ENCODE results near the gene TOM1L2. TPM values are rescaled to one million over a fixed set of nuclear protein-coding genes. Genes with fewer than 3 reads are reported as not detected.

TOM1L2 gene
- 8.8 and 10.0 TPM in 2 replicates for total RNA-seq

GRCh38 chr17:17972126-17972951 lies at the start of gene TOM1L2, which contains the start of gene DRC3:
TSS of gene TOM1L2 (minus strand) at chr17:17972400. CDS start at chr17:17972313, 87 bp downstream.
TSS of gene DRC3 (plus strand) at chr17:17972862. CDS start at chr17:17977599, 4,737 bp downstream.
- H3K9me3 Mint-ChIP-seq = no peaks in the 10 kb centered on the region
- intact Hi-C loops (cut with micrococcal nuclease) = loop anchor here (1.0 to 5.0 kb wide), 5 partner anchors 14 to 381 kb away; partner anchors contain the start of genes ALKBH5, ATPAF2, GID4 and PEMT
- peaks cover 22% of the 10 kb centered on the region for H3K4me1 Mint-ChIP-seq
- peak within 1 kb of the TSS; percentile 92 for H3K27ac Mint-ChIP-seq
- DNase-seq = peak; percentile 100
- peak within 1 kb of the TSS; percentile 94 for H3K4me3 Mint-ChIP-seq
- no peaks in the 10 kb centered on the region for H3K36me3 Mint-ChIP-seq (ENCODE audit: low read depth)
- H3K27me3 Mint-ChIP-seq = no peaks in the 10 kb centered on the region

- DNase-seq = no peak
- intact Hi-C loops (cut with micrococcal nuclease) = no loop called here
- H3K4me1 Mint-ChIP-seq = peaks cover 11% of the 10 kb centered on the region
- H3K9me3 Mint-ChIP-seq = no peaks in the 10 kb centered on the region
- no peak overlapping the region for H3K27ac Mint-ChIP-seq
- no peaks in the 10 kb centered on the region for H3K27me3 Mint-ChIP-seq
- H3K36me3 Mint-ChIP-seq (ENCODE audit: low read depth) = peaks cover 12% of the 10 kb centered on the region
- H3K4me3 Mint-ChIP-seq = no peak overlapping the region
These were observed 49.2 kb upstream of the TOM1L2 start for GRCh38 chr17:18021372-18021771.

GRCh38 chr17:18020971-18021370 lies 48.8 kb upstream of the TOM1L2 start:
- intact Hi-C loops (cut with micrococcal nuclease) = no loop called here
- Mint-ChIP-seq H3K4me3 (no peak overlapping the region), H3K27ac (no peak overlapping the region), H3K9me3 (no peaks in the 10 kb centered on the region), H3K27me3 (no peaks in the 10 kb centered on the region), H3K36me3 (ENCODE audit: low read depth) (peaks cover 12% of the 10 kb centered on the region), H3K4me1 (peaks cover 9% of the 10 kb centered on the region)
- DNase-seq = no peak

- intact Hi-C loops (cut with micrococcal nuclease) = no loop called here
- no peak for DNase-seq
- no peak overlapping the region for H3K4me3 Mint-ChIP-seq
- H3K4me1 Mint-ChIP-seq = no peaks in the 10 kb centered on the region
- no peaks in the 10 kb centered on the region for H3K27me3 Mint-ChIP-seq
- no peaks in the 10 kb centered on the region for H3K9me3 Mint-ChIP-seq
- peaks cover 10% of the 10 kb centered on the region for H3K36me3 Mint-ChIP-seq (ENCODE audit: low read depth)
- H3K27ac Mint-ChIP-seq = no peak overlapping the region
These were observed 47.6 kb upstream of the TOM1L2 start for GRCh38 chr17:18019838-18020154.

- no peaks in the 10 kb centered on the region for H3K9me3 Mint-ChIP-seq
- DNase-seq = no peak
- peaks cover 5% of the 10 kb centered on the region for H3K4me1 Mint-ChIP-seq
These were observed 46.3 kb upstream of the TOM1L2 start for GRCh38 chr17:18018411-18018921.

GRCh38 chr17:18017958-18018357 lies 45.8 kb upstream of the TOM1L2 start:
- intact Hi-C loops (cut with micrococcal nuclease) = no loop called here
- H3K4me1 Mint-ChIP-seq = peaks cover 5% of the 10 kb centered on the region
- H3K27ac Mint-ChIP-seq = no peak overlapping the region
- no peaks in the 10 kb centered on the region for H3K27me3 Mint-ChIP-seq
- H3K36me3 Mint-ChIP-seq (ENCODE audit: low read depth) = peaks cover 10% of the 10 kb centered on the region
- H3K9me3 Mint-ChIP-seq = no peaks in the 10 kb centered on the region
- DNase-seq = no peak
- H3K4me3 Mint-ChIP-seq = no peak overlapping the region

More at GRCh38 chr17:18018411-18018921, 46.3 kb upstream of the TOM1L2 start:
- Mint-ChIP-seq H3K27ac (no peak overlapping the region), H3K4me3 (no peak overlapping the region), H3K36me3 (ENCODE audit: low read depth) (peaks cover 10% of the 10 kb centered on the region), H3K27me3 (no peaks in the 10 kb centered on the region)
- intact Hi-C loops (cut with micrococcal nuclease) = no loop called here

GRCh38 chr17:18016426-18016825 lies 44.2 kb upstream of the TOM1L2 start:
- H3K9me3 Mint-ChIP-seq = no peaks in the 10 kb centered on the region
- DNase-seq = no peak
- H3K36me3 Mint-ChIP-seq (ENCODE audit: low read depth) = peaks cover 14% of the 10 kb centered on the region
- intact Hi-C loops (cut with micrococcal nuclease) = no loop called here
- no peak overlapping the region for H3K27ac Mint-ChIP-seq
- H3K4me3 Mint-ChIP-seq = no peak overlapping the region
- peaks cover 5% of the 10 kb centered on the region for H3K4me1 Mint-ChIP-seq
- H3K27me3 Mint-ChIP-seq = no peaks in the 10 kb centered on the region

GRCh38 chr17:18015593-18015992 lies 43.4 kb upstream of the TOM1L2 start:
- no peak overlapping the region for H3K4me3 Mint-ChIP-seq
- H3K9me3 Mint-ChIP-seq = no peaks in the 10 kb centered on the region
- H3K27ac Mint-ChIP-seq = no peak overlapping the region
- no peak for DNase-seq
- intact Hi-C loops (cut with micrococcal nuclease) = no loop called here
- H3K36me3 Mint-ChIP-seq (ENCODE audit: low read depth) = peaks cover 11% of the 10 kb centered on the region
- peaks cover 5% of the 10 kb centered on the region for H3K4me1 Mint-ChIP-seq
- no peaks in the 10 kb centered on the region for H3K27me3 Mint-ChIP-seq

GRCh38 chr17:18014006-18014405 lies 41.8 kb upstream of the TOM1L2 start:
- intact Hi-C loops (cut with micrococcal nuclease) = no loop called here
- DNase-seq = no peak

GRCh38 chr17:18011286-18011685 lies 39.1 kb upstream of the TOM1L2 start:
- no peak overlapping the region for H3K27ac Mint-ChIP-seq
- intact Hi-C loops (cut with micrococcal nuclease) = no loop called here
- no peak for DNase-seq

More at GRCh38 chr17:18014006-18014405, 41.8 kb upstream of the TOM1L2 start:
- peaks cover 5% of the 10 kb centered on the region for H3K4me1 Mint-ChIP-seq
- no peak overlapping the region for H3K4me3 Mint-ChIP-seq
- H3K27me3 Mint-ChIP-seq = no peaks in the 10 kb centered on the region
- H3K27ac Mint-ChIP-seq = no peak overlapping the region
- peaks cover 11% of the 10 kb centered on the region for H3K36me3 Mint-ChIP-seq (ENCODE audit: low read depth)
- H3K9me3 Mint-ChIP-seq = no peaks in the 10 kb centered on the region

GRCh38 chr17:18009609-18010420 lies 37.6 kb upstream of the TOM1L2 start:
- peaks cover 5% of the 10 kb centered on the region for H3K36me3 Mint-ChIP-seq (ENCODE audit: low read depth)
- H3K27ac Mint-ChIP-seq = no peak overlapping the region
- no peak for DNase-seq
- intact Hi-C loops (cut with micrococcal nuclease) = no loop called here
- no peak overlapping the region for H3K4me3 Mint-ChIP-seq
- H3K9me3 Mint-ChIP-seq = no peaks in the 10 kb centered on the region
- H3K4me1 Mint-ChIP-seq = peaks cover 10% of the 10 kb centered on the region
- H3K27me3 Mint-ChIP-seq = no peaks in the 10 kb centered on the region

More at GRCh38 chr17:18011286-18011685, 39.1 kb upstream of the TOM1L2 start:
- no peaks in the 10 kb centered on the region for H3K9me3 Mint-ChIP-seq
- peaks cover 8% of the 10 kb centered on the region for H3K36me3 Mint-ChIP-seq (ENCODE audit: low read depth)
- H3K4me3 Mint-ChIP-seq = no peak overlapping the region
- H3K4me1 Mint-ChIP-seq = peaks cover 5% of the 10 kb centered on the region
- H3K27me3 Mint-ChIP-seq = no peaks in the 10 kb centered on the region

- peaks cover 5% of the 10 kb centered on the region for H3K4me1 Mint-ChIP-seq
- H3K27me3 Mint-ChIP-seq = no peaks in the 10 kb centered on the region
- peaks cover 5% of the 10 kb centered on the region for H3K36me3 Mint-ChIP-seq (ENCODE audit: low read depth)
- intact Hi-C loops (cut with micrococcal nuclease) = no loop called here
- DNase-seq = no peak
- no peaks in the 10 kb centered on the region for H3K9me3 Mint-ChIP-seq
- no peak overlapping the region for H3K27ac Mint-ChIP-seq
- no peak overlapping the region for H3K4me3 Mint-ChIP-seq
These were observed 36.5 kb upstream of the TOM1L2 start for GRCh38 chr17:18008496-18009268.

- no peak for DNase-seq
- Mint-ChIP-seq H3K4me1 (peaks cover 5% of the 10 kb centered on the region), H3K4me3 (no peak overlapping the region), H3K36me3 (ENCODE audit: low read depth) (no peaks in the 10 kb centered on the region), H3K9me3 (no peaks in the 10 kb centered on the region), H3K27me3 (no peaks in the 10 kb centered on the region), H3K27ac (no peak overlapping the region)
- intact Hi-C loops (cut with micrococcal nuclease) = no loop called here
These were observed 34.5 kb upstream of the TOM1L2 start for GRCh38 chr17:18006495-18007239.
